Cerebellar cortex (tissue), 1 donor: ENCODE results near the gene GPHA2.
"Not testable (repeated sequence)": the region's sequence is repeated elsewhere in the genome, so short reads cannot be mapped to it uniquely, and the experiment has no call there.

Source experiments
- DNase-seq: peaks from one replicate; pipeline ENCODE4 v3.0.0-alpha.2; 2015; ENCODE audit warnings: low spot score

GPHA2 gene, protein sequence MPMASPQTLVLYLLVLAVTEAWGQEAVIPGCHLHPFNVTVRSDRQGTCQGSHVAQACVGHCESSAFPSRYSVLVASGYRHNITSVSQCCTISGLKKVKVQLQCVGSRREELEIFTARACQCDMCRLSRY

GRCh38 chr11:64935359-64936081 is at the start of gene GPHA2:
TSS of gene GPHA2 (minus strand) at chr11:64935893. CDS start at chr11:64935460, 433 bp downstream.
- peak; percentile 72 for DNase-seq

- DNase-seq, result not testable (repeated sequence)
These were observed 47.6 kb upstream of the GPHA2 start for GRCh38 chr11:64983339-64983738.

GRCh38 chr11:64976651-64977050 is 41.0 kb upstream of the GPHA2 start:
- no peak for DNase-seq

DNA sequence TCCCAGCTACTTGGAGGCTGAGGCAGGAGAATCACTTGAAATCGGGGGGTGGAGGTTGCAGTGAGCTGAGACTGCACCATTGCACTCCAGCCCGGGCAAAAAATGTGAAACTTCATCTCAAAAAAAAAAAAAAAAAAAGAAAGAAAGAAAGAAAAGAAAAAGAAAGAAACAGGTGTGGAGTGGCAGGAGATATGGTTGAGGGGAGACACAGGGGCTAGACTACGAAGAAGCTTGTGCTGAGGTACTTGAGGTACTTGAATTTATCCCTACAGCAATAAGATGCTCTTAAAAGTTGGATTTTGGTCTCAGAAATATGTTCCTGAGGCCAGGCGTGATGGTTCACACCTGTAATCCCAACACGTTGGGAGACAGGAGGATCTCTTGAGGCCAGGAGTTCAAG is 38.4 kb upstream of the GPHA2 start:
- DNase-seq, result no peak

GRCh38 chr11:64971421-64972233 is 35.9 kb upstream of the GPHA2 start, which contains the start of gene MAJIN:
TSS of gene MAJIN (minus strand) at chr11:64972108. CDS start at chr11:64959405, 12,703 bp downstream.
- DNase-seq, result peak; percentile 79

DNA sequence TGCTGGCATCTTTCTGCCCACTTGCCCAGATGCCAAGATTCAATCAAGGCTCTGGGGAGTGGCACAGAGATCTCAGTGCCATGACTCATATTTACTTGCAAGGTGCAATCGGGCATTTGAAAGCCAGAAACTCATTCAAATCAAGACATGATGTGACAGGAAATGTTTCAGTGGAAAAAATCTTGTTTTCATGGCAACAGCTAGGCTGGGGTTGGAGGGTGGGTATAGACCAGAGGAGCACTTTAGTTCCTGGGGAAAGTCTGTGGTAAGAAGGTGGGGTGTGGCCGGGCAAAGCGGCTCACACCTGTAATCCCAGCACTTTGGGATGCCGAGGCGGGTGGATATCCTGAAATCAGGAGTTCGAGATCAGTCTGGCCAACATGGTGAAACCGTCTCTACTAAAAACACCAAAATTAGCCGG is 35.0 kb upstream of the GPHA2 start:
- DNase-seq, result no peak

DNA sequence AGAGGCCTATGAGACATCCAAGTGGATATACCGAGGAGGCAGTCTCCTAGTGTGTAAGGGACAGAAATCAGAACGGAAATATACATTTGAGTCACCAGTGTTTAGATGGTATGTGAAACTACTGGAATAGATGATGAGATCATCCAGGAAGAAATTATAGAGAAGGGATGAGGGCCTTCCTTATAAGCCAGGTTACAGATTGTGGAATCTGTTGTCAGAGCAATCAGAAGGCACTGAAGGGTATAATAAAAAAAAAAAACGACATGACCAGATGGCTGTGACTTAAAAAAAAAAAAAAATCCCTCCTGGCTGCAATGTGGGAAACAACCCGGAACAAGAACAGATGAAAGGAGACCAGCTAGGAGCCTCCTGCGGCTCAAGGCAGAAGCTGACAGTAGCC is 33.5 kb upstream of the GPHA2 start:
- peak; percentile 90 for DNase-seq

GRCh38 chr11:64967375-64967774 is 31.7 kb upstream of the GPHA2 start:
- DNase-seq, result no peak

DNA sequence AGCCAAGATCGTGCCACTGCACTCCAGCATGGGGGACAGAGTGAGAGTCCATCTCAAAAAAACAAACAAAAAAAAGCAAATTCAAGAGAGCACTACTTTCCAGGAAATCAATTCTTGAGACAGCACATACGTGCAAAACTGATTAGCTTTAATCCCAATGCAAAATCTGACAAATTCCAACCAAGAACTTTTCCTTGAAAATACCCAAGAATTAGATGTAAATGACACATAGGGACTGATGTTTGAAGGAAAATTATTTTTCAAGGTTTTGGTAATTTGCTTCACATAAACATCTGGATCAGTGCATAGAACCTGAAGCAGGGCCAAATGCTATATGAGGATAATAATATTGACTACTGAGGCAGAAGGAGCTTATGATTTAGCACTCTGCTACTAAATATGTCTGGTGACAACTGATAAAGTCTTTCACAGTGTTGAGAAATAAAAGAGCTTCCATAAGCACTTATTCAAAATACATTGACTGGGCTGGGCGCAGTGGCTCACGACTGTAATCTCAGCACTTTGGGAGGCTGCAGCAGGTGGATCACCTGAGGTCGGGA is 27.5 kb upstream of the GPHA2 start:
- no peak for DNase-seq

- DNase-seq, result no peak
These were observed 25.0 kb upstream of the GPHA2 start for GRCh38 chr11:64960719-64961118.

DNA sequence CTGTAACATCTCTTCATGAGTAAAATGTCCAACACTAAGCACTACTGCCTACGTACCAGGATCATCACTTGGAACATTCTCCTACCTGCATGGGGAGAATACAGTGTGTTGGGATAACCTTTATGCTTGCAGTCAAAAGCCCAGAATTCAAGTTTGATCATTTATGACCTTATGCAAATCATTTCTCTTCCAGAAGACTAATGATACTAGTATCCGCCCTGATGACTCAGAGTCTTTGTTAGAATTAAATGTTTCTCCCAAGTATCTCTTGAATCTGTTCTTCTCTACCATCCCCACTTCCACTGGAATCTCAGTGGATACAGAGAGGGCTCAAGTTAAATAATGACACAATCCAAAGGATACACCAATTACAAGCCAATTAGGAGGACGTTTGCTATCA is 23.8 kb upstream of the GPHA2 start:
- no peak for DNase-seq

DNA sequence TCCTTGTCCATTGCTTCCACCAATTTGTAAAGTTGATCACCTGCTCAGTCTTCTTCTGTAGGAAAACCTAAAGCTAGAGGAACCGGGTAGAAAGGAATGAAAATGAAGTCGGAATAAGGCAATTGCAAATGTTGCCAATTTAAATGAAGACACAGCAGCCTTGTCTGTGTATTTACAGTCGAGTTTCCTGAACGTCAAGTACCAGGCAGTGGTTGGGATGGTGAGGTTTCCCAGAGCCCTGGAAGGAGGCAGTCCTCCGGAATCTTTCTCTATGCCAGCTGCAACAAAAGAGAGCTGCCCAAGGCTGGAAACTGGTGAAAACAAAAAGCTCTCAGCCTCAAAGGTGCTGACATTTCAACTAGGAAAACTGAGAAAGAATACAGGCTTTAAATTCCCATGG is 18.5 kb upstream of the GPHA2 start:
- DNase-seq, result no peak

GRCh38 chr11:64951529-64951928 is 15.8 kb upstream of the GPHA2 start:
- no peak for DNase-seq

DNA sequence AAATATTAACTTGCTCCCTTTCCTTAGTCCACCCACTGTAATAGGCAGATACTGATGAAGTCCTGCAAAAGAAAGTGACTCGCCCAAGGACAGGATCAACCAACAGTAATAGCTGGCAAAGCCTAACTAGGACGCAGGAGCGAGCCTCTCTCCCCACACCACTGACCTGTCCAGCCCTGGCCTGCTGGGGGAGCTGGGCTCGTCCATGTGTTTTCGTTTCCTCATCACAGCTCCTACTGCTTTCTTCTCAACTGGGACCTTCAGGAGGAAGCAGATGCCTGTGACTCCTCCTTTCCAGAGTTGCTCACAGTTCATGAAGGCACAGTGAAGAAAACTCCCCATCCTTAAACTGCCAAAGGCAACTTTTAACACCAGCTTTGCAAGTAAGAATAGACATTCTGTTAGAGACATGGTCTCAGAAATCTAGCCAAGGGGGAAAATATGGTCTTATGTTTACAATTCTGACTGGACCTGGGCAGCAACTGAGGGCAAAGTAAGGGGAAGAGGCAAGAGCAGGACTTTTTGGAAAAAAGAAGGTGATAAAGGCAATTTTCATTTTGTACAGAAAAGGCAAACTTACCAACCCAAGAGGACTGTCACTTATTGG is 11.6 kb upstream of the GPHA2 start:
- no peak for DNase-seq

DNA sequence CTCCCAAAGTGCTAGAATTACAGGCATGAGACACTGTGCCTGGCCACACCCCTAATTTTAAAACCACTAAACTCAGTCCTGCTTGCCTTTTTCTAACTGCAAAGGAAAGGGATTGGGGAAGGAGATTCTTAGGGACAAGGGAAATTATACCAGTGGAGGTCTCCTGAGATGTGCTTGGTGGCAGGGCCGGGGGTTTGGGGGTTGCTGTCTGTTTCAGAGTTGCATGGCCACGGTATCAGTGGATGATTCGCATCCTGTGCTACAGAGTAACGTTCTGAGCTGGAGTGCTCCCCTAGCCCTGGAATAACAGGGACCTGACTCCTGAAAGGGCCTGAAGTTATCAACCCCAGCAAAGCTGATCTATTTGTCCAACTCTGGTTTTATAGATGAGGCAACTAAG is 846 bp upstream of the GPHA2 start:
- no peak for DNase-seq

- DNase-seq, result peak; percentile 25
These were observed 873 bp downstream of the GPHA2 start for GRCh38 chr11:64934682-64935358.

GRCh38 chr11:64933935-64934681 is 1.6 kb downstream of the GPHA2 start:
- no peak for DNase-seq

GRCh38 chr11:64933213-64933934 is 2.3 kb downstream of the GPHA2 start:
- DNase-seq, result no peak

DNA sequence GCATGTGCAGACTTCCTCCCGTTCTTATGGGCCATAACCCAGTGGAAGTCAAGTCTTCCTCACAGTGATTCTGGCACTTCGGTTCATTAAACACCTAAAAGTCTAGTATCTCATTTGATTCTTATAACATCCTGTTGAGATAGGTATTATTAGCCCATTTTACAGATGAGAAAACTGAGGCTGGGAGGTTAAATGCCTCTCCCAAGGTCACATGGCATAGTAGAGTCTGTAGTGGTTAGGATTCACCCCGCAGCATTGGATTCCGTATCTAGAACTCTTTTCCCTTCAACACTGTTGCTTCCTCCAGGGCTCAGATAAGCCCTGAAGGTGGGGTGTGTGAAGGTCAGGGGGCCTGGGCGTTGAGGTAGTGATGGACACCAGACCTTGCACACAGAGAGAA is 3.4 kb downstream of the GPHA2 start:
- DNase-seq, result no peak

GRCh38 chr11:64931290-64931689 is 4.4 kb downstream of the GPHA2 start:
- no peak for DNase-seq
